ENCODE data around the gene MTO1.

DNA sequence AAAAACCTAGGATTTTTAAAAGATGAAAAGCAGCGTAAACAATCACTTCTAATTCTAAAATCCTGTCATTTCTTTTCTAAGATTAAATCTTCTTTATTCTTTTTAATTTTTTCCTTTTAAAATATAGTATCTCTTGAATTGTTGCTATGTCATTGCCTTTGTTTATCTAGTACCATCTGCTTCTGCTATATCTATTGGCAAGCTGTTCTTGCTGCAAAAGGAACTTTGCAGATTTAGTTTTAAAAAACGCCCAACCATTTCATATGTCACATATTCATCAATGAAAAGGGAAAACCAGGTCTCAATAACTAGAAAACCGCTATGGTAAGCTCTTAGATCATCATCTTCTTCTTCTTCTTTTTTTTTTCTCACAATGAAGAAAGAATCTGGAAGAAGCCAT is 70.8 kb downstream of the MTO1 start:
- TF ChIP-seq EZH2 (IDR thresholded peaks at IDR 0.05; ENCODE audit: low read length, missing control alignments): no peak
- TF ChIP-seq, protein P1, sequence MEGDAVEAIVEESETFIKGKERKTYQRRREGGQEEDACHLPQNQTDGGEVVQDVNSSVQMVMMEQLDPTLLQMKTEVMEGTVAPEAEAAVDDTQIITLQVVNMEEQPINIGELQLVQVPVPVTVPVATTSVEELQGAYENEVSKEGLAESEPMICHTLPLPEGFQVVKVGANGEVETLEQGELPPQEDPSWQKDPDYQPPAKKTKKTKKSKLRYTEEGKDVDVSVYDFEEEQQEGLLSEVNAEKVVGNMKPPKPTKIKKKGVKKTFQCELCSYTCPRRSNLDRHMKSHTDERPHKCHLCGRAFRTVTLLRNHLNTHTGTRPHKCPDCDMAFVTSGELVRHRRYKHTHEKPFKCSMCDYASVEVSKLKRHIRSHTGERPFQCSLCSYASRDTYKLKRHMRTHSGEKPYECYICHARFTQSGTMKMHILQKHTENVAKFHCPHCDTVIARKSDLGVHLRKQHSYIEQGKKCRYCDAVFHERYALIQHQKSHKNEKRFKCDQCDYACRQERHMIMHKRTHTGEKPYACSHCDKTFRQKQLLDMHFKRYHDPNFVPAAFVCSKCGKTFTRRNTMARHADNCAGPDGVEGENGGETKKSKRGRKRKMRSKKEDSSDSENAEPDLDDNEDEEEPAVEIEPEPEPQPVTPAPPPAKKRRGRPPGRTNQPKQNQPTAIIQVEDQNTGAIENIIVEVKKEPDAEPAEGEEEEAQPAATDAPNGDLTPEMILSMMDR (conservative IDR thresholded peaks at IDR 0.05 in 1 of 2, IDR thresholded peaks at IDR 0.05 in 1 of 2; ENCODE audit: low read depth in 1 of 2, low read length in 2 of 2): no peak

Measured in fibroblast of lung (primary cell).